GM18519 (cell line): ENCODE measurements around the gene LRP8.

Experiments used
- ATAC-seq: cut with Tn5 transposase; IDR thresholded peaks from one replicate; pipeline ENCODE4 v1.9.1; 2021; ENCODE audit warnings: mild to moderate bottlenecking, moderate library complexity; ENCODE audit not compliant: unreplicated experiment, low FRiP score

The LRP8 gene

DNA sequence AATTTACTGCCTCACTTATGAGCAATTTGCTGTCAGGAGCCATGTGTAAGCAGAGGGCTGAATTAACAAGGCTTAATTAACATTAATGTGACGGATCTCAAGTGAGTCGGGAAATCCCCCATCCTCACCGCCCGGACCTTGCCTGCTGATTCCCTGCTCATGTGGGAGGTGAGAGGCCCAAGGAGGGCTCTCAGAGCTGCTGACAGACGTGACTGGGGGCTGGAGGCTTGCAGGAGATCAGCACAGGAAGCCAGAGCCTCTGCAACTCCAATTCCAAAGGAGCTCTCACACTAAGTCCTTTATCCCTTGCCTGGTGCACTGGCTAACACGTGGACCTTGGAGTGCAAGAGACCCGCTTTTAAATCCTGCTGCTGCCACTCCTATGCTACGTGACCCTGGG, 19.4 kb downstream of the LRP8 start:
- no peak for ATAC-seq

DNA sequence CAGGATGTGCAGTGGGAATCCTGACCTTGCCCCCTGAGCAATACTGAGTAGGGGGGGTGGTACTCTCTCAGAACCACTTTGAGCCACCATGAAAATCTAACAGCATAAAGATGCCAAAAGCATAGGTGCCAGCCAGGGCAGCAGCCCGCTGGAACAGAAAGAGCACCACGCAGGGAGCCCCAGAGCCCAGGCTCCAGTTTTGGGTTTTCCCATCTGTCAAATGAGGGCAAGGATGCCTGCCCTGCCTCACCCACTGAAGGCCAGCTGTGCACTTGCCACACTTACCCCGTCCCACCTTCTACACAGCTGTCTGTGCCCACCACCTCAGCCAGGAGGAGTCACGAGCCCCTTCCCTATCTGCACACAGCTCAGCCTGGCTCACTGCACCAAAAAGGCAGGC, 20.8 kb downstream of the LRP8 start:
- ATAC-seq, result no peak

DNA sequence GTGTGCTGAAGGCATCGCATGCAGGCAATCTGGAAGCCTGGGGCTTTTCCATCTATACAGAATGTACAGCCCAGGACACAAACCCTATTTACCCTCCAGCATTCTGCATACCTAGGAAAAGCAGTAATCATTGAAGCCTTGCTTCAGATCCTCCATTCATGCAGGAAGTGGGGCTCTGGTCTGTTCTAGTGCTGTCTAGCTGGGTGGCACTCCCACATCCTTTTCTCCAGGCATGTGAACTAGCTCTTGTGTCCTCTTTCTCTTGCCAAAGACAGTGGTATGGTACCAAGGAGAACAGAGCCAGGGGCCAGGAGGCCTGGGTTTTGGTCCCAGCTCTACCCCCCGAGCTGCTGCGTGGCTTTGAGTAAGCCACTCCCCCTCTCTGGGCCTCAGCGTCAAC, 21.7 kb downstream of the LRP8 start:
- ATAC-seq, result no peak

DNA sequence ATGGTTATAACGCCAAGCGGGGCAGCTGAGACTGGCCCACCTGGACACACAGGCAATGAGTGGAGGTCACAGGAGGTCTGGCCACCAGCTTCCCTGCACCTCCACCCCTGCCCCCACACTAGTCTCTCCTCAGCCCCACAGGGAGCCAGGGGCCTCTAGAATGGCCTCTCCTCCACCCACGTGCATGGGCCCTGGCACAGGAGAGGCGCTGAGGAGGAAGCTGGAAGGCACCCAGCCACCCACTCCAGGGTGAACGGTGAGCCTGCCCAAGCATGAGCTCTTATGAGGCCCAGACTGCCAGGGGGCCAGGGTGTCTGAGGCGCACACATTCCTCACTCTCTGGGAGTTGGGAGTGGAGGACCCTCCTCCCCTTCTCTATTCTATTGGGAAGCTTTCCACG, 22.2 kb downstream of the LRP8 start:
- no peak for ATAC-seq

DNA sequence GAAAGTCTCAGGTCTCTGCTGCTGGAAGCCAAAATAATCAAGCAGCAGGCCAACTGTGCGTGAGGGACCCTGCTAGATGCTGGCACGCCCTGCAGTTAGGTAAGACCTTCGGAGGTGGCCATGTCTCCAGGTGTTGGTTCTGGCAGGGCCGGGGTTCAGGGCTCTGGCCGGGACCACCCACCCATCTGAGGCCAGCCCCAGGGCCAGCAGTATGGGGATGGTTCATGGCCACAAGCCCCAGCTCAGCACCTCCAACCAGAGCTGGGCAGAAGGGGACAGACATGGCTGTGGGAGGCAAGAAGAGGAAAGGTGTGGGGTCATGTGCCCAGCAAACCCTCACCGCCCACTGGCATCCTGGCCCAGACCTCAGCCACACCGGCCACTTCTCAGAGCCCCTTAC, 23.3 kb downstream of the LRP8 start:
- no peak for ATAC-seq

DNA sequence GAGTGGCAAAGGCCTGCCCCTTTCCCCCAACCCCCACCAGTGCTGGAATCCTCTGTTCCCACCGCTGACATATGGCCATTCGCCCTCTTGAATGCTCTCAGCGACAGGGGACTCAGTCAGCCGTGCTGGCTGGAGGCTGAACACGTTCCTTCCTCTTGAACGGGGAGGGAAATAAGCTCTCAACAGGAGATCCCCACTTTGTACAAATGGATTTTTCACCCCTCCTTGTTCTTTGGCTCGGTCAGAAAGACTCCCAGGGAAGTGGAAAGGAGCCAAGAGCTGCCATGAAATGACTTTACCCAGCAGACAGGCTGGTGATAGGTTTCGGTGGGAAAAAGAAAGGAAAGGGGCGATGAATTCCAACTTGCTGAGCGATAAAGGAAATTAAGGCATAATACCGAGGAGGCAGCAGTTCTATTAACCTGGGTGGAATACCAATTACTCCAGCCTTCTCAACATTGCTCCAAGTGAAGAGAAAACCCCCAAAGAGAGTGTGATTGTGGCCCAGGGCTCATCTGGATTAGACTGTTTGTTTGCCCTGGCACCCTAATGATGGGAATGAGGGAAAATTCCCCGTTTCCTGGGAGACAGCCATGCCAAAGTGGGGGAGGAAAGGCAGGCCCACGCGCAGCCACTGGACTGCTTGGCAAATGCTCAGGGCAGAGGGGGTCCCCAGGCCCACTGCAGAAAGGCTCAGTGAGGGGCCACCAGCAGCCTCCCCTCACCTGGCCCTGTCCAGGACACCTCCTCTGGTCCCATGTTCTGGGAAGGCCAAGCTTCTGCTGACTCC, 23.9 kb downstream of the LRP8 start:
- no peak for ATAC-seq

DNA sequence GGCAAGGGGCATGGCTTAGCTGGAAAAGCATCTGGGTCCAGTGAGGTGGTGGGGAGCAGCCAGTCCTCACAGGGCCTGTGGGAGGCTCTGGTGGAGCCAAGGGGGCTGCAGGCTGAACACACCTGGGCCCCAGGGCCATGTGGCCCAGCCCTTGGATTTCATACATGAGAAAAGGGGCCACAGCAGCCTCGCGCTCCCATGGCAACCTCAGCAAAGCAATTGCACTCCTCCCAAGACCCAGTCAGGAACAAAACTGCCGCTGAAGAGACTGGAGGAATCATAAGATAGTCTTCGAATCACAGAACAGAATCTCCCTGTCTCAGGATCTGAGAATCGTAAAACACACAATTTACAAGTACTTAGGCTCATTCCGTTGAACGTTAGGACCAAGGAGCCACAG, 24.6 kb downstream of the LRP8 start:
- no peak for ATAC-seq

DNA sequence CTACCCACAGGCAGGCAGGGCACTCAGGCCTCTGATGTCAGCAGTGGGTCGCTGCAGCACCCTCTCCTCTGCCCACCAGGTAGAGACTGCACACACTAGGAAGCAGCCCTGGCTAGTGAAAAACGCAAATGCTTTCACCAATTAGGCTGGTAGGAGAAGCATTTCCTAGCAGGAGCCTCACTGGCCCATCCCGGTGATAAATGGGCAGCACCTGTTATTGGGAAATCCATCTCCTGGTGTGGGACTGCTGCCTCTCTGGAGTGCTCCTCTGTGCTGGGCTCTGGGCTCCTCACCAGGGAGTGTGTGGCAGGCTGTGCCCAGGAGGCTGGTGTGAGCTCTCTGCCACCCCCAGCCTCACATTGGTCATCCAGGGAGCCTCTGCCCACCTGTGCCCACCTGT, 28.6 kb downstream of the LRP8 start:
- ATAC-seq, result no peak

DNA sequence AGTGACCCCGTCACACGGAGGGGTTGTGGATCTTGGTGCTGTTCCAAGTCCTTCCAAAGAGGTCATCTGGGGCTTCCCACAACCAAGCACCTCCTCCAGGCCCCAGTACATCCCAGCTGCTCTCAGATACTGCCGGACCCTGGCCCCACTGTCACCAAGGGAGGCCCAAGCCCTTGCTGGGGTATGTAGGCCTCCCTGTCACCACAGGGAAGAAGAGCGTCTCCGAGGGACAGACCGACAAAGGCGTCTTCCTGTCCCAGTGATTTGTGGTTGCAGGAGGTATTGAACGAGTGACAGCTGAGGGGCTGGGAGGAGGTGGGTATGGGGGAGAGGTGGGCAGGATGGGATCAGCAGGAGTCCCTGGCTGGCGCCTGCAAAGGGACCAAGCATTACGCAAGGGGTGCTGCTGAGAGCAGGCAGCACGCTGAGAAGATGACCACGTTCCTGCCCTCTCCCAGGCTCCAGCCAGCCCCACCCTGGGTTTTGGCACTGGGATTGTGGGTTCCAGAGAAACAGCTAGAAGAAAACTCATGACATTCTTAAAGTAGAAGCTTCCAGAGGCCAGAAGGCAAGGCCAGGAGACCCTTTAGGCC, 29.7 kb downstream of the LRP8 start:
- no peak for ATAC-seq

DNA sequence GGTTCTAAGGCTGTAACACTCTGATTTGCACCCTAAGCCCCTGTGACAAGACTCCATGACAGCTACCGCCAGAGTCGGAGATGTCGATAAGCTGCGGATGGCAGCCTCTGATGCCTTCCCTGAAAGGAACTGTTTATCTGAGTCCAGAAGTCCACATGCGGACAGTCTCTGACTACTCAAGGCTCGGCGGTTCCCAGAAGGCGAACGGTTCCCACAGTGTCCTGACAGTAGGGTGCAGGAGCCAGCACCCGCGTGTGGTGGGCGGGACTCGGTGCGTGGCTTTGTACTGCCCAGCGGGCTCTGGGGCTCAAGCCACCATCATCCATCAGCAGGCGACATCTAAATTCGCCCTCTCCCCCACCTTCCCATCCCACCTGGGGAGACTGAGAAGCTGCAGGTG, 30.7 kb downstream of the LRP8 start:
- no peak for ATAC-seq

DNA sequence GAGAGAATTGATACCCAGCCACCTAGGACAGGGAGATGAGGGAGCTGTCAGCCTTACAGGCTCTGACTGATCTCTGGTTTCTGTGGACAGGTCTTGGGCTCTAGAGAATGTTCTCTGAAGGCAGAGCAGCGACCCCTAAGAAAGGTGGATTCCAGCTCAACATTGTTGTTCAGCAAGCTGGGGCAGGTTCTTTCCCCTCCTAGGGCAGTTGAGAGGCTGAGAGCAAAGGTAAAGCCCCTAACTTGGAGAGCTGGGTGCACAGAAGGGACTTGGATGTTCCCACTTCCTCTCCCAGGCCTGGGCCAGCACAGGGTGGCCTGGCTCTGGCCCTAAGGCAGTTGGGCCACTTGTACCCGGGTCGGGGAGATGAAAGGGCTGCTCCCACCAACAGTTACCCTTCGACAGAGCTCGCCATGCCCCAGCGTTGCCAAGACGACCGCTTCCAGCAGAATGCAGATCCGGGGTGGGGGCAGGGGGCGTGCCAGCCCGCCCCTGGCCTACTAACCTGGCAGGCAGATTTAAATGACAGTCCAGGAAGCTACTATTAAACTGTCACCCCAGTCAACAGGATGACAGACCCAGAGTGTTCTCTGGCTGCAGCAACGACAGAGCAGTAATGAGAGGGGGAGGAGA, 31.6 kb downstream of the LRP8 start:
- no peak for ATAC-seq

DNA sequence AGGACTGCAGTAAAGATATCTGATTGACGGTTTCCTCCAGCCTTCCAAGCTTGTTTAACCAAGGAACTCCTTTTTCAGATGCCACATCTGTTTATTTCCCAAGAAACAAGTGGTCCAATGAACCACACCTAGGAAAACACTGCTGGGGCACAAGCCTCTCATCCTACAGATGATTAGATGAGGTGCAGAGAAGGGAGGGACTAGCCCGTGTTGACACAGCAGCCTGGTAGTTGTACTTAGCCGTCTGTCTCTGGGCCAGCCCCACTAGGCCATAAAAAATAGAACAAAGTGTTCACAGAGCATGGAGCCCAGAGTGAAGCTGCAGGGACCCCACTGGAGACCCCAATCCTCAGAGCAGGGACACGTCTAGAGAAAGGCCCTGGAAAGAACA, 32.1 kb downstream of the LRP8 start:
- ATAC-seq, result no peak

DNA sequence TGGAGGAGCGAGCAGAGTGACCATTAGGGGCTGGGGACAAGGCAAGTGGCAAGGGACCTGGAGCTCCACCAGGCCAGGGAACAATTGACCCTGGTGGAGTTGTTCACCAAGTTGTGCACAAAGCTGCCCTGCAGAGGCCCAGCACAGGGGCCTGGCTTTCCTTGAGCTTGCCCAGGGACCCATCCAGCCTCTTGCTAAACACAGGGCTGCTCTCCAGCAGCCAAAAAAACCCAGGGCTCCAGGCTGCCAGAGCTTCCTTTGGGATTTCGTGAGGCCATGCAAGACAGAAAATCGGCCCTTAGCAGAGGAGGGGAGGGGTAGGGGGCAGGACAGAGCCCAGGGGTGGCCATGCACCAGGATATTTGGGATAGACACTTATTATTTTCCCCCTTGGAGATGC, 32.6 kb downstream of the LRP8 start:
- no peak for ATAC-seq

DNA sequence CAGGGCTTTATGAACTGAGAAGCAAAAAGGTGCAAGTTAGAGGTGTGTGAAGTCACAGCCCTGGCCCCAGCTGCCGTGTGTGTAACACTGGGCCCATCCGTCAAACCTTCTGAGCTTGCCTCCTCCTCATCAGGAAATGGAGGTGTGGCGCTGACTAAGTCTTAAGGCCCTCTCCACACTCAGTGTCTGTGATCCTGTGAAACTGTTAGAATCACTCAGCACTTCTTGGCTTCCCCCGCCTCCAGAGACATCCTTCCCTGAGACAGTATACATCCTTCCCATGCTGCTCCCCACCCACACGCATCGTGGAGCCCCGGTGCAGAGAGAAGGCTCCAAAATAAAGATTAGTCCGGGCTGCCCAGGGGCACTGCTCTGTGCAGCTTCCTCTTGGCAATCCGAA, 33.3 kb downstream of the LRP8 start:
- ATAC-seq, result no peak

DNA sequence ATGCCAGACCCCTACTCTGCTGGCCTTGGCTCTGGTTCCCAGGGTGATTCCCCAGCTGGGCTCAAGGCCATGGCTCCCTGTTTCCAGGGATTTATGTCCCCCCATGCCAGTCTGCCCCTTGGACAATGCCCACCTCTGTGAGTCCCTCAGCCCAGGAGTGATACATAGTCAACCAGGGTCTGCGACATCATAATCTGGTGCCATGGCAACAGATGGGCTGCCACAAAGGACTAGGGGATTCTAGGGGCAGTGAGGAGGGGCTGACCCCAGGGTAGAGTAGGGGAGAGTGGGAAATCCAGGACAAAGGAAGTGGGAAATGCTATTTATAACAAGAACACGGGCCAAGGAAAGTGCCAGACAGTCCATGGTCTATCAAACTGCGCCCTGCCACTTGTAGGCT, 33.8 kb downstream of the LRP8 start:
- ATAC-seq, result no peak

DNA sequence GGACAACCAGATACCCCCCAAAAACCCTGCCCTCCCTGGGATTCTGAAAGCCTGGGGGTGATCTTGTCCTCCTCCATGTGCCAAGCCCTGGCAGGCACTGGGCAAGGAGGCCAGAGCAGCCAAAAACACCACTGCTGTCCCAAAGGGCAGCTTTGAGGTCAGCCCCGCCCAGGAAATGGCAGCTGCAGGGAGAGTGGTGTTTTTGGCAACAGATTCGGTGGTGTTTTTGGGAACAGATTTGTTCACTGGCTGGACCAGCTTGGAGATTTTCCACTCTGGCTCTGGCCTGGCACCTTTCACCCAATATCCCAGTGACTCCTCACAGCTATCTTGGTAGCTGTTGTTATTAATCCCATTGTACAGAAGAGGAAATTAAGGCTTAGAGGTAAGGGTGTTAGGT, 34.7 kb downstream of the LRP8 start:
- ATAC-seq, result no peak

DNA sequence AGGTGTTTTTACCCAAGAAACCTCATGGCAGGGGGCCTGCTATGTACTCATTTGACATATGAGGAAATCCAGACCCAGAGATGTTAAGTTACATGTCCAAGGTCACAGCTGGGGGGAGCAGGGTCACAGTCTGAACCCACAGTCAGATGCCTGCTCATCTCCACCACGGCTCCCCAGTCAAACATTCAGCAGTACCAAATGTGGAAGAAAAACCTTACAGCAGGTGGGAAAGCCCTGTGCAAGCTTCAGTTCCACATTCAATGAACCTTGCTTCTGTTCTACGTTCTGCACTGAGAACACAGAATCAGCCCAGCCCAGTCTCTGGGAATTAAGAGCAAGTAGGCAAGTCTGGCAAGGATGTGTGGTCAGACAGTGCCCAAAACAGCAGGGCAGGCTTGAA, 35.2 kb downstream of the LRP8 start:
- ATAC-seq, result no peak

DNA sequence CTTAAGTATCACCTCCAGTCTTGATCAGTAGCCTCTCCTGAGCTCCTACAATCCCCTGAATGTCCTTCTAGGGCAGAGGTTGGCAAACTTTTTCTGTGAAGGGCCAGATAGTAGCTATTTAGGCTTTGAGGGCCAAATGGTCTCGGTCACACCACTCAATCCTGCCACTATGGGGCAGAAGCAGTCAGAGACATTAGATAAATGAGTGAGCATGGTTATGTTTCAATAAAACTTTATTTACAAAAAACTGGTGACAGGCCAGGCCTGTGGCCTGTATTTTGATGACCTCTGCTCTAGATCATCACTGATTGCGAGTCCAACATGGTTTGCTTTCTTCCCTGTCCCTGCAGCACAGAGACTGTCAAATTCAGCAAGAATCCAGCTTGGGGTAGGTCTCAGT, 36.3 kb downstream of the LRP8 start:
- no peak for ATAC-seq

DNA sequence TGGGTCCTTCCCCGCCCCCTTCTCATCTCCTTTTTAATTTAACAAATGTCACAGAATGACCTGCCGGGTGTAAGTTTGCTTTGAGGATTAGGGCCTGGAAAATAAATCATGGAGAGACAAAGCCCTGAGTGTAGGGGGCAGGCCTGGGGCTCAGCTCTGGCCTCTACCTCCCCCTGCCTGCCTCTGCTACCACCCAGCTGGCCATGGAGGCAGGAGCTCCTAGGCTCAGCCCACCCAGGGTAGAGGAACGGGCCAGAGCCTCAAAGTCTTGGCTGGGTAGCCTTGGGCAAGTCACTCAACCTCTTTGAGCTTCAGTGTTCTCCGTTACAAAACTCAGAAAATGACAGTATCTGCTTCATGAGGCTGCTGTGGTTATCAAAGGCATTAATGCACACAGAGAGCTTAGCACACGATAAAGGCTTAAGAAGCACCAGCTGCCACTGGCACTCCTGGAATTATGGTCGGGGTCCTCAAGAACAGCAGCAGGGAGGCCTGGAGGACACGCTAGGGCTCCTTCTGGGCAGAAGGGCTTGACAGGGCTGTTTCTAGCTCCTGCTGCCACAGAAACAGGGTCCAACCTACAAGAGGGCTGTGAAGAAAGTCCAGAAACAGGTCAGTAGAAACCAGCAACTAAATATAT, 39.0 kb downstream of the LRP8 start:
- ATAC-seq, result no peak

DNA sequence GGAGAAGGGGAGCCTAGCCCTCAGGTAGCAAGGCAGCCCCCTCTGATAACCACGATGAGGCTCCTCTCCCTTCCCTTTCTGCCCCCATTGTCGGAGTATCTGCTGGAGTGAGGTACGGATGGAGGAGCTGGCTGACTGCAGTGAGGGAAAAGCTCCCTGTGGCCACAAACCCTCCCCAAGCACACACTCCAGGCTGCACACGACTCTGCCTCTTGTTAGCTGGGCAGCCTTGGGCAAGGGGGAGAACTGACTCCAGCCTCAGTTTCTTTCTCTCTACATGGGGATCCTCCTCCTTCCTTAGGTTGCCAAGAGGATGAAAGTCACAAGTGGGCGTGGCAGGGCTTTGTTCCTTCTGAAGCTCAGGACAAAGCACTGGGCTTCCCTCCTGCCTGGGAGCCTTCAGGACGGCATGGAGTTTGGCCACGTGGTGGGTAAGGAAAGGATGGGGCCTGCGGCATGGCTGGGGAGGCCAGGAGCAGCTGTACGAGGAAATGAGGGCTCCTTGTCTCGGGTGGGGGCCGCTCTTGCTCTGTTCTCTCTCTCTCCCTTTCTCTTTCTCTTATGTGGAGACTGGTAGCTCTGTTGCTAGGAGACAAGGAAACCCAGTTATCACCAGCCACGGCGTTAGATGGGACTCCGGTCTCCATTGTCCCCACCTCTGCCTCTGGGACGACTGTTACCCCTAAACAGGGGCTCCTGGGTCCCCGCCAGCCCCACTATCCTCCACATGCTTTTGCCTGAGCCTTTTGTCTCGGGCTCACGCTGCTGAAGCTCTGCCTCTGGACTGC, 39.7 kb downstream of the LRP8 start:
- ATAC-seq, result no peak

DNA sequence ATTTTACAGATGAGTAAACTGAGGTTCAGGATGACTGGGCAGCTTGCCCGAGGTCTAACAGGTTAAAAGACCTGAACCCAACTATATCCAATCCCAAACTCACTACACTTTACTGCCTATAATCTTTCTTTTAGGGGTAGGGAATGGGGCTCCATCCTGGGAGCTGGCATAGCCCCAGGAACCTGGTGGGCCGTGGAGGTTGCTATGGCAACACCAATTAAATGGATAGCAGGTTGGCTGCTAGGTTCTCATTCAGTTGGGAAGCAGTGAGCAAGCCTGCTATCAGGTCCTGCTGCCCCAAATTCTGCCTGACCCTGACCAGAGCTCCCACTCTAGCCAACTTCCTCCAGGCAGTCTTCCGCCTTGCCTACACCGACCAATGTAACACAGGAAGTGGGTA, 40.9 kb downstream of the LRP8 start:
- ATAC-seq, result no peak
